ENCODE measurements around the gene DNAAF9. TPM values are rescaled to one million over a fixed set of nuclear protein-coding genes. Genes with fewer than 3 reads are reported as not detected.

The DNAAF9 gene
- total and polyA plus RNA-seq, 2 of the 8 experiments (the other 6 are each of a cell fraction or from before 2014, with no cell fraction given) = 2.6 to 5.7 TPM

- H4K91ac ChIP-seq (replicated peaks; ENCODE audit: insufficient read length, low read length) = no peak overlapping the region
- no peak overlapping the region for H3K4me2 ChIP-seq (ENCODE audit: insufficient read depth in 1 of 2, low read depth in 2 of 2, low read length in 2 of 2)
- 0 out of 4 replicates have a peak, but pooled peaks cover 0 to 4% of the 10 kb centered on the region in 2 experiments for H3K9me3 ChIP-seq (ENCODE audit: insufficient read depth in 2 of 2, low read depth in 1 of 2, low read length in 1 of 2)
- H3K27me3 ChIP-seq (replicated peaks in 1 of 4; ENCODE audit: control insufficient read depth in 3 of 4, extremely low read depth in 1 of 4, insufficient read depth in 3 of 4, low read length in 3 of 4) = no peaks in the 10 kb centered on the region
- H3K4ac ChIP-seq (replicated peaks; ENCODE audit: insufficient read length, low read depth, low read length) = no peak overlapping the region
- no peak overlapping the region for H3K14ac ChIP-seq (ENCODE audit: insufficient read length)
- WGBS, 2 experiments (ENCODE audit: extremely low coverage in 1 of 2, insufficient coverage in 1 of 2, insufficient read length in 1 of 2, insufficient replicate concordance in 2 of 2, low coverage in 1 of 2, low lambda C conversion rate in 2 of 2, missing lambda C conversion rate in 1 of 2) = 94% methylated on average over 1 of the region's 1 CpG; no CpG with 5 or more reads in 1 of the 2 experiments
- no peak overlapping the region for H3K18ac ChIP-seq (ENCODE audit: extremely low read depth, low read length)
- no peak overlapping the region for H2BK12ac ChIP-seq (ENCODE audit: low read depth, low read length)
- H3K23ac ChIP-seq (ENCODE audit: insufficient read length) = no peak overlapping the region
- ChIA-PET CTCF (ENCODE audit: partially characterized antibody) (interaction anchor here (0.6 to 1.0 kb wide), 3 partner anchors 10 to 1703 kb away, joined by 3 read pairs; no protein-coding TSS in a partner anchor), POLR2A (ENCODE audit: partially characterized antibody) (no interaction called here)
- no peak overlapping the region for H3K4me3 ChIP-seq (ENCODE audit: extremely low read depth in 1 of 4, insufficient read depth in 2 of 4, low read depth in 3 of 4, low read length in 4 of 4)
- H3K79me1 ChIP-seq (ENCODE audit: low read depth, low read length) = no peaks in the 10 kb centered on the region; the same call in 1 of the 2 replicates
- no peaks in the 10 kb centered on the region for H3K4me1 ChIP-seq (replicated peaks in 1 of 4; ENCODE audit: control insufficient read depth in 3 of 4, insufficient read depth in 4 of 4, low read length in 3 of 4)
- H3K27ac ChIP-seq (ENCODE audit: low read depth, low read length) = no peak overlapping the region
- H3K23me2 ChIP-seq (ENCODE audit: low read depth, low read length) = no peaks in the 10 kb centered on the region
- FAIRE-seq (no peak), DNase-seq (ENCODE audit: low read depth in 1 of 2, low spot score in 2 of 2) (no peak)
- H4K20me1 ChIP-seq (replicated peaks in 1 of 2; ENCODE audit: control insufficient read depth in 1 of 2, insufficient read depth in 2 of 2, low read length in 2 of 2) = peaks cover 2 to 7% of the 10 kb centered on the region in 2 experiments
- H2BK15ac ChIP-seq (ENCODE audit: low read length) = no peak overlapping the region
- no peak overlapping the region for H3K9ac ChIP-seq (replicated peaks in 1 of 4; ENCODE audit: extremely low read depth in 1 of 4, low read depth in 3 of 4, low read length in 3 of 4)
- H2BK5ac ChIP-seq (ENCODE audit: low read depth, low read length) = no peak overlapping the region
- no peak overlapping the region for H2AK5ac ChIP-seq (ENCODE audit: low read depth, low read length)
- no peak overlapping the region for H4K8ac ChIP-seq (ENCODE audit: extremely low read depth, insufficient read depth, low read length)
- no peak overlapping the region for H3K56ac ChIP-seq (replicated peaks; ENCODE audit: insufficient read length, low read depth, low read length)
- H2BK120ac ChIP-seq (replicated peaks; ENCODE audit: low read depth, low read length) = no peak overlapping the region
- no peak overlapping the region for H4K5ac ChIP-seq (ENCODE audit: insufficient read length, low read depth, low read length)
- peaks cover 0 to 8% of the 10 kb centered on the region in 2 experiments; a peak in 2 of 4 replicates for H3K79me2 ChIP-seq (ENCODE audit: control insufficient read depth in 1 of 2, insufficient read depth in 2 of 2, low read length in 2 of 2)
- no peaks in the 10 kb centered on the region for H3K36me3 ChIP-seq (ENCODE audit: control insufficient read depth in 2 of 4, insufficient read depth in 4 of 4, low read length in 3 of 4)
- no peak overlapping the region for H2AFZ ChIP-seq (ENCODE audit: low read length)
- H2BK20ac ChIP-seq (ENCODE audit: low read length) = no peak overlapping the region
- no peak for TF ChIP-seq RAD21 (IDR thresholded peaks at IDR 0.05 in 1 of 2, conservative IDR thresholded peaks at IDR 0.05 in 1 of 2; ENCODE audit: low read depth in 2 of 2, low read length in 2 of 2)
- TF ChIP-seq CHD1 (IDR thresholded peaks at IDR 0.05; ENCODE audit: low read depth, low read length) = no peak
- no peak for TF ChIP-seq BCL11A (IDR thresholded peaks at IDR 0.05; ENCODE audit: low read depth in 2 of 2, low read length in 2 of 2)
- no peak for TF ChIP-seq SIRT6 (IDR thresholded peaks at IDR 0.05; ENCODE audit: low read length)
- no peak for TF ChIP-seq TAF7 (optimal IDR thresholded peaks at IDR 0.05; ENCODE audit: borderline replicate concordance, low read depth, low read length)
- TF ChIP-seq PHF8 (conservative IDR thresholded peaks at IDR 0.05; ENCODE audit: low read depth, low read length) = no peak
- TF ChIP-seq JUND (IDR thresholded peaks at IDR 0.05; ENCODE audit: low read length) = no peak
- no peak for TF ChIP-seq RNF2 (IDR thresholded peaks at IDR 0.05; ENCODE audit: borderline replicate concordance, low read depth, low read length, missing control alignments, poor library complexity, severe bottlenecking)
- TF ChIP-seq MAFK (IDR thresholded peaks at IDR 0.05; ENCODE audit: low read depth, low read length) = no peak
- no peak for TF ChIP-seq NANOG (IDR thresholded peaks at IDR 0.05; ENCODE audit: insufficient read depth, low read depth, low read length, poor library complexity, severe bottlenecking)
- no peak for TF ChIP-seq CEBPB (IDR thresholded peaks at IDR 0.05; ENCODE audit: low read depth, low read length)
- TF ChIP-seq POLR2AphosphoS5 (IDR thresholded peaks at IDR 0.05; ENCODE audit: low read depth, low read length) = no peak
These were observed 8.7 kb downstream of the DNAAF9 start for GRCh38 chr20:3398681-3399252.
